Left ventricle myocardium inferior (tissue), 1 donor: ENCODE data around the gene MSH4. TPM values are rescaled to one million over a fixed set of nuclear protein-coding genes. Genes with fewer than 3 reads are reported as not detected.

Source experiments
- DNase-seq: peaks from one replicate; pipeline ENCODE4 v3.0.0-alpha.2; 2020
- H3K27ac ChIP-seq: fragments of 200-600 bp; replicated peaks from 2 replicates; pipeline ENCODE4 v1.8.0; 2021
- H3K27me3 ChIP-seq: fragments of 200-600 bp; 2 replicates; pipeline ENCODE4 v1.8.0; 2021; ENCODE audit warnings: low read depth
- H3K36me3 ChIP-seq: fragments of 200-600 bp; 2 replicates; pipeline ENCODE4 v1.8.0; 2021
- H3K4me1 ChIP-seq: fragments of 200-600 bp; 2 replicates; pipeline ENCODE4 v1.8.0; 2021
- H3K4me3 ChIP-seq: fragments of 200-600 bp; 2 replicates; pipeline ENCODE4 v1.8.0; 2021; ENCODE audit warnings: mild to moderate bottlenecking, moderate library complexity
- H3K9me3 ChIP-seq: fragments of 200-600 bp; replicated peaks from 2 replicates; pipeline ENCODE4 v1.8.0; 2021
- intact Hi-C: fragments of 100-400 bp; cut with micrococcal nuclease; formaldehyde crosslinking; loops from one replicate; pipeline ENCODE4 v1.11.0; 2022
- total RNA-seq: library from RNA; stranded (reverse); fragmentation: NEBNext Ultra II Directional; extraction: Animal tissue kit (Norgen Biotek cat#: 25700); gene quantifications from one replicate; pipeline ENCODE4 v1.2.1, GENCODE V29; 2021
- TF ChIP-seq, protein P1 (sequence below): fragments of 200-600 bp; IDR thresholded peaks from 2 replicates; pipeline ENCODE4 v1.8.0; 2021; ENCODE audit warnings: antibody characterized with exemption, mild to moderate bottlenecking, borderline replicate concordance
- donor health status: DM: no; HTN: yes; CAD: no; lungs with severe emphysema.

The MSH4 gene
- total RNA-seq, 1 donor from 2014 or later = 0.25 TPM

DNA sequence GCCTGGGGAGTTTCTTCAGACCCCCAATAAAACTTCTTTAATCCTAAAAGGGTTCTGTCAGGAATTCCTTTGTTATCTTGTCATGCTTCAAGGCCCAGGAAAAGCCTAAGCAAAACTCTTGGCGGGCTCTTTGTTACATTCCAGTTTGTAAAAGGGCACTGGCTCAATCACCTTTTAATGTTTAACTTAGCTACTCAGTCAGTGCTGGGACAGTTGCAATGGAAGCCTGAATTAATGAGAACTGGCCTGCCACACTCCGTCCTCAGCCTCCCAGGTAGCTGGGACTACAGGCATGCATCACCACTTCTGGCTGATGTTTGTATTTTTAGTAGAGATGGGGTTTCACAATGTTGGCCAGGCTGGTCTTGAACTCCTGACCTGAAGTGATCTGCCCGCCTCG, 156.8 kb downstream of the MSH4 start:
- intact Hi-C loops = no loop called here
- Histone ChIP-seq H3K36me3 (no peaks in the 10 kb centered on the region), H3K27ac (no peak overlapping the region), H3K4me3 (no peak overlapping the region), H3K9me3 (no peaks in the 10 kb centered on the region), H3K4me1 (no peaks in the 10 kb centered on the region), H3K27me3 (no peaks in the 10 kb centered on the region)
- TF ChIP-seq, protein P1, sequence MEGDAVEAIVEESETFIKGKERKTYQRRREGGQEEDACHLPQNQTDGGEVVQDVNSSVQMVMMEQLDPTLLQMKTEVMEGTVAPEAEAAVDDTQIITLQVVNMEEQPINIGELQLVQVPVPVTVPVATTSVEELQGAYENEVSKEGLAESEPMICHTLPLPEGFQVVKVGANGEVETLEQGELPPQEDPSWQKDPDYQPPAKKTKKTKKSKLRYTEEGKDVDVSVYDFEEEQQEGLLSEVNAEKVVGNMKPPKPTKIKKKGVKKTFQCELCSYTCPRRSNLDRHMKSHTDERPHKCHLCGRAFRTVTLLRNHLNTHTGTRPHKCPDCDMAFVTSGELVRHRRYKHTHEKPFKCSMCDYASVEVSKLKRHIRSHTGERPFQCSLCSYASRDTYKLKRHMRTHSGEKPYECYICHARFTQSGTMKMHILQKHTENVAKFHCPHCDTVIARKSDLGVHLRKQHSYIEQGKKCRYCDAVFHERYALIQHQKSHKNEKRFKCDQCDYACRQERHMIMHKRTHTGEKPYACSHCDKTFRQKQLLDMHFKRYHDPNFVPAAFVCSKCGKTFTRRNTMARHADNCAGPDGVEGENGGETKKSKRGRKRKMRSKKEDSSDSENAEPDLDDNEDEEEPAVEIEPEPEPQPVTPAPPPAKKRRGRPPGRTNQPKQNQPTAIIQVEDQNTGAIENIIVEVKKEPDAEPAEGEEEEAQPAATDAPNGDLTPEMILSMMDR = no peak
- no peak for DNase-seq

- Histone ChIP-seq H3K9me3 (no peaks in the 10 kb centered on the region), H3K27me3 (no peaks in the 10 kb centered on the region)
Observed at GRCh38 chr1:75954586-75954985, 157.9 kb downstream of the MSH4 start.

More at GRCh38 chr1:75954586-75954985, 157.9 kb downstream of the MSH4 start:
- Histone ChIP-seq H3K36me3 (no peaks in the 10 kb centered on the region), H3K27ac (no peak overlapping the region), H3K4me3 (no peak overlapping the region), H3K4me1 (no peaks in the 10 kb centered on the region)
- TF ChIP-seq, protein P1 = no peak
- intact Hi-C loops = no loop called here
- DNase-seq = no peak

Other genes starting within 250 kb of the MSH4 start
- gene SLC44A5, start 185.8 kb upstream of the MSH4 start, total RNA-seq = 0.58 TPM
- 358 TPM for gene ACADM, start 72.2 kb upstream of the MSH4 start, total RNA-seq
- gene RABGGTB, start 10.6 kb upstream of the MSH4 start, total RNA-seq = 64.4 TPM
- not detected for gene ASB17, start 135.5 kb downstream of the MSH4 start, total RNA-seq